SKM-1 (cell line): ENCODE data around the gene HRH1.
"Not testable (repeated sequence)": the region's sequence is repeated elsewhere in the genome, so short reads cannot be mapped to it uniquely, and the experiment has no call there.

Experiments used
- DNase-seq: peaks from one replicate; lab custom pipeline; 2025; ENCODE audit not compliant: unreplicated experiment; lab: John Stamatoyannopoulos, UW

Gene HRH1

DNA sequence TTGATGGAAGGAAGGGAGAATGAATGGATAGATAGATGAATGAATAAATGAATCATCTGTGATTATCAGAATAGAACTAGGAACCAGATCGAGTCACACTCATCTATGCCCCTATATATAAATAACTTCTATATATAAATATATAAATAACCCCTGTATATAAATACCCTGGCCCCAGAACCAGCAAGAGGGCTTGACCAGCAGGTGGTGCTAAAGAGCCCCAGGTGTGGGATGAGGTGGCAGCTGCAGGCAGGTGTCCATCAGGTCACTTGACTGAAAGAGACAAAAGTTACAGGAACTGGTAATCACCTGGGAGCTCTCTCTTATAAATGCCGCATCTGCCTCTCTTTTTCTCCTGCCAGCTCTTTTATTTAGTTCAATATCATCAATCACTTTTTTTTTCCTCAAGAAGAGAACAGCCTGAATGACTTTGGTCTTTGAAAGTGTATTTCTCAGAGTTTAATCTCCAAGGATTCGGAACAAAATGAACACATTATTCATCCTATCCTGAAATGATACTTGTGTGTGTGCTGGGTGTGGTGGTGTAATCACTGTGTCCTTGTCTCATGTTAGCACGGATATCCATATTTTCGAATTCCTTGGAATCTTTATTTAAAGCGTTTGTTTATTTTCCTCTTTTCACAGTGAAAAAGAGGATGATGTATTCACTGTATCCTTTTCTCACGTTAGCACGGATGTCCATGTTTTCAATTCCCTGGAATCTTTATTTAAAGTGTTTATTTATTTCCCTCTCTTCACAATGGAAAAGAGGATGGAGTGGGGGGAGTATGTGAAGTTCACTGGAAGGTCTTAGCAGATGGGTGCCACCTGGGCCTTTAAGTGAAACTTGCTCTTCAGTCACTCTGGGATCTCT, 82.5 kb downstream of the HRH1 start:
- DNase-seq = no peak

- no peak for DNase-seq
Observed at GRCh38 chr3:11238060-11238459, 83.8 kb downstream of the HRH1 start.

DNA sequence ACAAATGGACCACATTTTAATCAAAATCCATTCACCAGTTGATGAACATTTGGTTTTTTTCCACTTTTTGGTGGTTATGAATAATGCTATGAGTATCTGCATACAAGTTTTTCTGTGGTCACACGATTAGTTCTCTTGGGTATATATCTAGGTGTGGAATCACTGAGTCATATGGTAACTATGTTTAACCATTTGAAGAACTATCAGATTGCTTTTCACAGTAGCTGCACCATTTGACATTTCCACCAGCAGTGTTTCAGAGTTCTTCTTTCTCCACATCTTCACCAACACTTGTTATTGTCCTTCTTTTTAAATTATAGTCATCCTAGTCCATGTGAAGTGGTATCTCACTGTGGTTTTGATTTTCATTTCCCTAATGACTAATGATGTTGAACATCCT, 84.6 kb downstream of the HRH1 start:
- no peak for DNase-seq

DNA sequence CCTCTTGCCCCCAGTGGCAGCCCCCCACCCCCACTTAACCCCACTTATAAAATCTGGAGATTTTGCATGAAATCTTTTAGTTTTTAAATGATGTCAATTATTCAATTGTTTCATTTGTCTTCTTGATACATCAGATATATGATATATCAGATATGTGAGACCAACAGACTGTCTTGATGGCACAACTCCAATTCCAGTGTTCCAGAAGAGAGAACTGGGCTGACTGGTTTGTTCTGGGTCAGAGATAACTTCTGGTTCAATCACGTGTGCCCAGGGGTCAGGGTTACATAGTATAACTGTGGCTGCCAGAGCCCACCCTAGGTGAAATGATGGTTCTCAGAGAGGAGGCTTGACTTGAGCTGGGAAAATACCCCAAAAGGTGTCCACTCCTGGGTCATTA, 85.5 kb downstream of the HRH1 start:
- DNase-seq = no peak

DNA sequence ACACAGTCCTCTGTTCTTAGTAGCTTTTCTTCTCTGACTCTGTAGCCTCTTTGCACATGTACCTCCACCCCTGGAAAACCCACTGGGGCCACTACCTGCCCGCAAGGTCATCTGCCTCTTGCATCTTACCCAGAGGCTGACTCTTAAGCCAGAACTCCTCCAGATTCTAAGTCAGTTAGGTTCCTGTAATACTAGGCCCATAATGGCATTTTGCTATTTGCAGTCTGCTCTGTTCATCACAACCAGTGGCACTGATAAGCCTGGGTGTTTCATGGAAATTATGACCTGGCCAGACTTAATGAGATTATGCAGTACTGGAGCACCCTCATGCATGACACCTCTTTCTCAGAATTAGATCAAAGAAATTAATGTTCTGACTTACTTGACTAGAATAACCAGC, 86.2 kb downstream of the HRH1 start:
- no peak for DNase-seq

- DNase-seq = no peak
Observed at GRCh38 chr3:11244121-11244677, 89.9 kb downstream of the HRH1 start.

DNA sequence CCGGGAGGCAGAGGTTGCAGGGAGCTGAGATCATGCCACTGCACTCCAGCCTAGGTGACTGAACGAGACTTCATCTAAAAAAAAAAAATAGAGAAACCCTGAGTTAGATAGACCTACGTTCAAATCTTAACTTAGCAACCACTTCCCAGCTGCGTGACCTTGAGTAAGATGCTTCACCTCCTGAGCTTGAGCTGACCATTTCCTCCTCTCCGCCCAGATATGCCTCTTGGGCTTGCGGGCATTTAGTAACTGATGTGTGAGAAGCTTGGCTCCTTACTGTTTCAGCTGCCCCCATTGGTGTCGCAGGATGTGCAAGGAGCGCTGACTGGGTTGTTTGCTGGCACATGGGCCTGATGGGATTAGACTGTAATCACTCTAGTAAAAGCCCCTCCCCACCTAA, 91.0 kb downstream of the HRH1 start:
- DNase-seq = no peak

DNA sequence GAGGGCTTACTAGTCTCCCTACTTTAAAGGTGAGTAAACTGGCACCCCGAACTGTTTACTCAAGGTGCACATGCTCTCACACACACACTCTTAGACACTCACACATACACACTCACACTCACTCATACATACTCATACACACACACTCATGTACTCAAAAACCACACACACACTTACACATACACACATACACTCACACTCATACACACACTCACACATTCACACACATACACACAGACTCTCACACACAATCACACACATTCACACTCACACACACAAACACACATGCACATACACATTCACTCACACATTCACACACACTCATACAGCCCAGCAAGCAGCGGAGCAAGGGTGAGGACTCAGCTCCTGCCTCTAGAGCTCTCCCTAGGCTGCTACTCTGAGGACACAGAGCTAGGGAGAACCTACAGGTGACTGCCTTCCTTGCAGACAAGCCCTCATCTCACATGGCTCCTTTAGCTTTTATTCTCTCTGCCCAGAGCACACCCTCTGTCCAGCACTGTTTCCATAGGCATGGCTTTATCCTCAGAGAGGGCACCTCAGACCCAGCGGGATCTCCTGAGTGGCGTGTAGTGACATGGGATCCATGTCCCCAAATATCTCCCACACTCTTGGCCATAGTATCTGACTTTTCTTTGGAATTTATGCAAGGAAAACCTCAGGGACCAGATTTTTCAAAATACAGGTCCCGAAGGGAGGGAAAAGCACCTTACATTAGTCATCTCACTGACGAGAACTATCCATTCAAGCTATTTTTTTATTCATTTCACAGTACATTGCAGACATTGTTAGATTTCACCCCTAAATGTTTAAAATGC, 91.8 kb downstream of the HRH1 start:
- DNase-seq = no peak

DNA sequence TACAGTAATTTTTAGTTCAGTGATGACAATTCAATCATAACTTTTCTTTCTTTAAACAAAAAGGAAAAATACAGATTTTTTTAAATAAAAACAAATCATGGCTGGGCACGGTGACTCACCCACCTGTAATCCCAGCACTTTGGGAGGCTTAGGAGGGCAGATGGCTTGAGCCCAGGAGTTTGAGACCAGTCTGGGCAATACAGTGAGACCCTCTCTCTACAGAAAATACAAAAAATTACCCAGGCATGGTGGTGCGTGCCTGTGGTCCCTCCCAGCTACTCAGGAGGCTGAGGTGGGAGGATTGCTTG, 92.3 kb downstream of the HRH1 start:
- DNase-seq = no peak

- no peak for DNase-seq
Observed at GRCh38 chr3:11247362-11247761, 93.1 kb downstream of the HRH1 start.

- no peak for DNase-seq
Observed at GRCh38 chr3:11248596-11248995, 94.3 kb downstream of the HRH1 start.

GRCh38 chr3:11250902-11251806, 96.9 kb downstream of the HRH1 start:
- no peak for DNase-seq

- DNase-seq = no peak
Observed at GRCh38 chr3:11251807-11252176, 97.5 kb downstream of the HRH1 start.

- no peak for DNase-seq
Observed at GRCh38 chr3:11254876-11255275, 100.6 kb downstream of the HRH1 start.

- DNase-seq = not testable (repeated sequence)
Observed at GRCh38 chr3:11255537-11255936, 101.2 kb downstream of the HRH1 start.

DNA sequence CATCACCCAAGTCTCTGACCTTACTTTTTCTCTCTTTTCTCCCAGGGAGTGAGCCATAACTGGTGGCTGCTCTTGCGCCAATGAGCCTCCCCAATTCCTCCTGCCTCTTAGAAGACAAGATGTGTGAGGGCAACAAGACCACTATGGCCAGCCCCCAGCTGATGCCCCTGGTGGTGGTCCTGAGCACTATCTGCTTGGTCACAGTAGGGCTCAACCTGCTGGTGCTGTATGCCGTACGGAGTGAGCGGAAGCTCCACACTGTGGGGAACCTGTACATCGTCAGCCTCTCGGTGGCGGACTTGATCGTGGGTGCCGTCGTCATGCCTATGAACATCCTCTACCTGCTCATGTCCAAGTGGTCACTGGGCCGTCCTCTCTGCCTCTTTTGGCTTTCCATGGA, 104.7 kb downstream of the HRH1 start:
- no peak for DNase-seq

DNA sequence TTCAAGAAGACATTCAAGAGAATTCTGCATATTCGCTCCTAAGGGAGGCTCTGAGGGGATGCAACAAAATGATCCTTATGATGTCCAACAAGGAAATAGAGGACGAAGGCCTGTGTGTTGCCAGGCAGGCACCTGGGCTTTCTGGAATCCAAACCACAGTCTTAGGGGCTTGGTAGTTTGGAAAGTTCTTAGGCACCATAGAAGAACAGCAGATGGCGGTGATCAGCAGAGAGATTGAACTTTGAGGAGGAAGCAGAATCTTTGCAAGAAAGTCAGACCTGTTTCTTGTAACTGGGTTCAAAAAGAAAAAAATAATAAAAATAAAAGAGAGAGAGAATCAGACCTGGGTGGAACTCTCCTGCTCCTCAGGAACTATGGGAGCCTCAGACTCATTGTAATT, 106.2 kb downstream of the HRH1 start:
- no peak for DNase-seq

DNA sequence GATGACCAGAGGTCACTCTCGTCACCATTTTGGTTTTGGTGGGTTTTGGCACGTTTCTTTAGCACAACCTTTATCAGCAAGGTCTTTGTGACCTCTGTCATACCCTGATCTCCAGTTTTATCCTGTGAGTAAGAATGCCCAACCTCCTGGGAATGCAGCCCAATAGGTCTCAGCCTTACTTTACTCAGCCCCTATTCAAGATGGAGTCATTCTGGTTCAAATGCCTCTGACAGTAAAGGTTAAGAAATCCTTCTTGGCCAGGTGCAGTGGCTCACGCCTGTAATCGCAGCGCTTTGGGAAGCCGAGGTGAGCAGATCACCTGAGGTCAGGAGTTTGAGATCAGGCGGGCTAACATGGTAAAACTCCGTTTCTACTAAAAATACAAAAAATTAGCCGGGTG, 114.7 kb downstream of the HRH1 start:
- DNase-seq = no peak

GRCh38 chr3:11271986-11272904, 118.0 kb downstream of the HRH1 start, which contains the start of gene ATG7:
Gene ATG7 (plus strand): TSS chr3:11272397. CDS start chr3:11298696, 26,299 bp downstream.
- peak; percentile 95 for DNase-seq
